BE2C (cell line): ENCODE results near the gene NFX1. TPM values are rescaled to one million over a fixed set of nuclear protein-coding genes. Genes with fewer than 3 reads are reported as not detected.
A peak's percentile ranks its signal among the peaks of the same experiment; 100 is the strongest.

ENCODE experiments used
- DNase-seq: peaks from one replicate; pipeline ENCODE4 v3.0.0-alpha.2; 2020
- H3K27me3 ChIP-seq: fragments of 250-450 bp; sonication (Bioruptor Pico); 2 replicates; pipeline ENCODE4 v1.5.1; 2020; ENCODE audit warnings: mild to moderate bottlenecking
- H3K36me3 ChIP-seq: fragments of 250-450 bp; sonication (Bioruptor Pico); 2 replicates; pipeline ENCODE4 v1.5.1; 2020; ENCODE audit warnings: mild to moderate bottlenecking
- H3K4me1 ChIP-seq: fragments of 250-450 bp; sonication (Bioruptor Pico); 2 replicates; pipeline ENCODE4 v1.5.1; 2020
- H3K4me3 ChIP-seq: 2 replicates; pipeline ENCODE4 v1.5.1; 2011; ENCODE audit warnings: low read depth, low read length
- H3K9me3 ChIP-seq: fragments of 250-450 bp; sonication (Bioruptor Pico); 2 replicates; pipeline ENCODE4 v1.5.1; 2020
- polyA plus RNA-seq: library from polyadenylated mRNA; unstranded; fragments of >200 nt; gene quantifications from one replicate; pipeline ENCODE4 v1.2.1, GENCODE V29; 2012; ENCODE audit warnings: low read depth, missing spikeins; ENCODE audit not compliant: insufficient read length, insufficient read depth
- TF ChIP-seq, protein P1 (sequence below): IDR thresholded peaks from 2 replicates; pipeline ENCODE4 v1.5.1; 2012; ENCODE audit warnings: mild to moderate bottlenecking, low read depth, low read length

NFX1 gene
- polyA plus RNA-seq = 30.2 TPM

DNA sequence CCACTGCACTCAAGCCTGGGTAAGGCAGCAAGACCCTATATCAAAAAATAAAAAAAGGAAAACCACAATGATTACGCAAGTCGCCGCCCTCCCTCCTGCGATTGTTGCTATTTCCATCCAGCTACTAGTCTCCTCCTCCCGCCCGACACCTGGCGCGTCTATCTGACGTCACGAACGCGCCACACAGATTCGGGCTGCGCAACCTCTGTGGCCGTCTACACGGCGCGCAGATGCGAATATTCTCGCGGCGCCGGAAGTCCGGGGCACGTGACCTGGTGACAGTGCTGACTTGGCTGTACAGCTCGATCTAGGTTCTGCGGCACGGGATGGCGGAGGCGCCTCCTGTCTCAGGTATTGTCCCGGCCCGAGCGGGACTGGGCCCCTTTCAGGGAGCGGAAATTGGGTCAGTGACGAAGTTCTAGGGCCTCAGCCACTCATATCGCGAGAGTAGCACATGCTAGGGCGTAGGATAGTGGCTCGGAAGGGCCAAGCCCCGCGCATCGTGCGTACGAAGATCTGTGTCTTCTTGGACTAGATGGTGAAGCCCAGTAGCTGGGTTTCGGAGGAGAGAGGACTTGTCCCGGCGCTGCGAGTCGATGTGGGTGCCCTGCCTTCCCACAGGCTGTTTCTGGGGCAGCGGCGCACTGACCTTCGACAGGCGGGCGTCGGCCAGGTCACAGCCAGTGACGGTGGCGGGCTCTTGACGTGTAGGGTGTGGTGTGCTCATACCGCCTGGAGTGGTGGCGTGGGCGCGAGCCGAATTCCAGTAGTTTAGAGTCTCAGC lies at the start of gene NFX1:
TSS of gene NFX1 (plus strand) at position 270 of the 784 bp plus-strand sequence. CDS start at position 327, 57 bp downstream.
- H3K36me3 ChIP-seq = peaks cover 26% of the 10 kb centered on the region
- TF ChIP-seq, protein P1, sequence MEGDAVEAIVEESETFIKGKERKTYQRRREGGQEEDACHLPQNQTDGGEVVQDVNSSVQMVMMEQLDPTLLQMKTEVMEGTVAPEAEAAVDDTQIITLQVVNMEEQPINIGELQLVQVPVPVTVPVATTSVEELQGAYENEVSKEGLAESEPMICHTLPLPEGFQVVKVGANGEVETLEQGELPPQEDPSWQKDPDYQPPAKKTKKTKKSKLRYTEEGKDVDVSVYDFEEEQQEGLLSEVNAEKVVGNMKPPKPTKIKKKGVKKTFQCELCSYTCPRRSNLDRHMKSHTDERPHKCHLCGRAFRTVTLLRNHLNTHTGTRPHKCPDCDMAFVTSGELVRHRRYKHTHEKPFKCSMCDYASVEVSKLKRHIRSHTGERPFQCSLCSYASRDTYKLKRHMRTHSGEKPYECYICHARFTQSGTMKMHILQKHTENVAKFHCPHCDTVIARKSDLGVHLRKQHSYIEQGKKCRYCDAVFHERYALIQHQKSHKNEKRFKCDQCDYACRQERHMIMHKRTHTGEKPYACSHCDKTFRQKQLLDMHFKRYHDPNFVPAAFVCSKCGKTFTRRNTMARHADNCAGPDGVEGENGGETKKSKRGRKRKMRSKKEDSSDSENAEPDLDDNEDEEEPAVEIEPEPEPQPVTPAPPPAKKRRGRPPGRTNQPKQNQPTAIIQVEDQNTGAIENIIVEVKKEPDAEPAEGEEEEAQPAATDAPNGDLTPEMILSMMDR = no peak
- peak within 1 kb of the TSS; percentile 88 for H3K4me3 ChIP-seq
- no peaks in the 10 kb centered on the region; the same call in 1 of the 2 replicates for H3K4me1 ChIP-seq
- H3K27me3 ChIP-seq = no peaks in the 10 kb centered on the region
- DNase-seq = peak; percentile 96
- no peaks in the 10 kb centered on the region for H3K9me3 ChIP-seq

DNA sequence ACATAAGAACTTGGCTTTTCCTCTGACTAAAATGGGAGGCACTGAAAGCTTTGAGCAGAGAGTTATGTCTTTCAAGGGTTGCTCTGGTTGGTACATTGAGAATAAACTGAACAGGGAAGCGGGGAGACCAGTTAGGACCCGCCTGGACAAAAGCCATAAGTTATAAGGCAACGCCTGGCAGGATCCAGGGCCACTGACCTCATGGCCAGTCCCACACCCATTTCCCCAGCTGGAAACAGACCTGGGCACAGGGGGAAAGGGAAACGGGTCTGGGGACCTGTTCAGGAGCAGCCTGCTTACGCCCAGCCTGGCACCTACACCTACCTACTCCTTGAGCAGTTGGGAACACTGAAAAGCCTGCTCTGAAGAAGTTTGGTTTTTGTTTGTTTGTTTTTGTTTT lies 49.0 kb upstream of the NFX1 start:
- no peak for DNase-seq
- Histone ChIP-seq H3K27me3 (no peaks in the 10 kb centered on the region), H3K9me3 (no peaks in the 10 kb centered on the region), H3K4me3 (no peak overlapping the region), H3K36me3 (no peaks in the 10 kb centered on the region), H3K4me1 (peaks cover 7% of the 10 kb centered on the region)
- TF ChIP-seq, protein P1 = no peak

DNA sequence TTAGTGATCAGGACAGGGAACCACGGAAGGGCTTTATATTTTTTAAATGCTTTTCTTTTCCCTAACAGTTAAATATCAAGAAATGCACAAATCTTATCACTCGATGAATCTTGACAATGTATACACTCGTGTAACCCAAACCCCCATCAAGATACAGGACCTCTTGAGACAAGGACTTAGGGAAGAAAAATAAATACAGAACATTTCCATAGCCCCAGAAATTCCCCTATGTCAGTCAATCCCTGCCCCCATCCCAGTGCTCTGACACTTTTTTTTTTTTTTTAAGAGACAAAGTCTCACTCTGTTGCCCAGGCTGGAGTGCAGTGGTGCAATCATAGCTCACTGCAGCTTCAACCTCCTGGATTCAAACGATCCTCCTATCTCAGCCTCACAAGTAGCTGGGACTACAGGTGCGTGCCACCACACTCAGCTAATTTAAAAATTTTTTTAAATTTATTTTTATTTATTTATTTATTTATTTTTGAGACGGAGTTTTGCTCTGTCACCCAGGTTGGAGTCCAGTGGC lies 47.6 kb upstream of the NFX1 start:
- Histone ChIP-seq H3K27me3 (no peaks in the 10 kb centered on the region), H3K4me3 (no peak overlapping the region), H3K36me3 (no peaks in the 10 kb centered on the region), H3K4me1 (peaks cover 7% of the 10 kb centered on the region), H3K9me3 (no peaks in the 10 kb centered on the region)
- DNase-seq = no peak
- TF ChIP-seq, protein P1 = no peak

DNA sequence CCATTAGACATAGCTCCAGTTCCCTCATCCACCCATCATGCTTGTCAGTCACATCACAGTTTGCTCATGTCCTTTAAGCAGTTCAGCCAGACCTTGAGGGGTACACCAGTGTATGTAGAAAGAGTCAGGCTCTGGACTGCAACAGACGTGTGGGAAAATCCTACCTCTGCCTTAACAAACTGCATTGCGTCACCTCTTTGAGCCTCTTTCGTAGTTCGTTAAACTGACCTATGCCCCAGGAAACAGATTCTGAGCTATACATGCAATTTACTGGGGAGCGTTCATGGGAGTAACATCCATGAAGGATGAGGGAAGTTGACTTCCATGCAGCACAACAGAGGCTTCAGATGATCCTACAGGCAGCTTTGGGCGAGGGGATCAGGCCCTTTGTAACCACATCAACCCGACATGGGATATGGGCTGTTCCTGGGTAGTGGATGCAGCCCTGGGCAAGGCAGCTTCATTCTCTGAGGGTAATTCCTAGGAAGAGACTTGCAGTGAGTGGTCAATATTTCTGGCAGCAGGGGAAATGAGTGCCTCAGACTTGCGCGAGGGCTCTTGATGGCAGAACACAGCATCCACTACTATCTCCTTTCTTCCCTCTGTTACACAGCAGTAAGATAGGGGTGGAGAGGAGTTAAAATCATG lies 46.1 kb upstream of the NFX1 start:
- Histone ChIP-seq H3K4me1 (peaks cover 7% of the 10 kb centered on the region), H3K4me3 (no peak overlapping the region), H3K27me3 (no peaks in the 10 kb centered on the region), H3K36me3 (no peaks in the 10 kb centered on the region; the same call in 1 of the 2 replicates), H3K9me3 (no peaks in the 10 kb centered on the region)
- TF ChIP-seq, protein P1 = no peak
- no peak for DNase-seq

DNA sequence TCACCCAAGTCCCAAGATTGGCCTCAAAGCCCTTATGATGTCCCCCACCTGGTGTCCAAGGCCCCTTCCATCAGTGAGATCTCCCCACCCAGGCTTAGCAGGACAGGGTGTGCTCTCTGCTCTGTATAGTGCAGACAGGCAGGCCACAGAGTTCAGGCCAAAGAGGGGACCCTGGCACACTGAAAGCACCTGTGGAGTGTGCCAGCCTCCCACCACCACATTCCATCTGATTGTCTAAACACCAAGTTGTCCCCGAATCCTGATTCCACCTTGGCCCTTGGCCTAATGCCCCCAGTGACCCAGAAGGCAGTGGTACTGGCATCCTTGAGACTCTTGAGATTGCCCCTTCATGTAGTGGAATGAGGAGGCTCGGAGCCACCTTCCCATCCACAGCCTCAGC lies 45.0 kb upstream of the NFX1 start:
- Histone ChIP-seq H3K27me3 (no peaks in the 10 kb centered on the region), H3K4me3 (no peak overlapping the region), H3K9me3 (no peaks in the 10 kb centered on the region)

More for the DNA sequence above, 45.0 kb upstream of the NFX1 start:
- Histone ChIP-seq H3K36me3 (no peaks in the 10 kb centered on the region; the same call in none of the 2 replicates), H3K4me1 (no peaks in the 10 kb centered on the region; the same call in 1 of the 2 replicates)
- TF ChIP-seq, protein P1 = no peak
- no peak for DNase-seq
